HepG2 (cell line): ENCODE data around the gene MPIG6B. TPM values are rescaled to one million over a fixed set of nuclear protein-coding genes. Genes with fewer than 3 reads are reported as not detected.

ENCODE experiments used
- ATAC-seq: fragments of 200-7000 bp; cut with Tn5 transposase; 3 replicates; pipeline ENCODE4 v1.9.1; 2020; ENCODE audit warnings: mild to moderate bottlenecking, moderate library complexity
- BruUV-seq: library from RNA; stranded (reverse); fragments of 400-500 nt; replicated peaks from 2 replicates; lab custom pipeline; 2021; lab: Mats Ljungman, UMichigan
- CTCF ChIA-PET: fragments of 300-600 bp; formaldehyde crosslinking; extraction: SDS; loops from one replicate; lab custom pipeline; 2021; ENCODE audit warnings: low total read pairs, inconsistent platforms, low intra/inter-chr PET ratio; lab: Yijun Ruan, JAX
- POLR2A ChIA-PET: fragments of 350-600 bp; sonication (Branson Sonifier 250); formaldehyde crosslinking; loops from one replicate; lab custom pipeline; 2020; ENCODE audit warnings: antibody characterized with exemption, inconsistent platforms; lab: Yijun Ruan, JAX
- DNase-seq: peaks from one replicate; pipeline ENCODE4 v3.0.0-alpha.2; 2015; ENCODE audit warnings: low spot score
- FAIRE-seq: peaks from 3 replicates; lab custom pipeline; 2011; peaks lifted over from hg19 to GRCh38; lab: Jason Lieb, UNC
- H2AFZ ChIP-seq: one replicate; pipeline ENCODE4 v1.6.1; 2011; ENCODE audit warnings: low read length, inconsistent platforms
- H3K27ac ChIP-seq: fragments of 300-600 bp; 3 replicates; pipeline ENCODE4 v1.8.0; 2011; ENCODE audit warnings: mixed run types, mild to moderate bottlenecking, mixed read lengths, low read length, inconsistent platforms; ENCODE audit not compliant: insufficient read depth; ENCODE audit errors: extremely low read length
- H3K27me3 ChIP-seq, 2 experiments: fragments of 200-600 bp in 1 of 2; 2 replicates in 1 of 2; 3 replicates in 1 of 2; pipeline versions ENCODE4 v1.6.0 to v1.8.0; 2011; ENCODE audit warnings: low read length in 2 of 2, mild to moderate bottlenecking in 2 of 2, moderate library complexity in 2 of 2, inconsistent platforms in 1 of 2; ENCODE audit not compliant: insufficient read depth in 2 of 2, control insufficient read depth in 1 of 2
- H3K36me3 ChIP-seq, 2 experiments: fragments of 200-600 bp in 1 of 2; replicated peaks in 1 of 2; 2 replicates in 1 of 2; 3 replicates in 1 of 2; pipeline versions ENCODE4 v1.5.1 to v1.8.0; 2011; ENCODE audit warnings: low read length in 2 of 2, inconsistent platforms in 1 of 2; ENCODE audit not compliant: insufficient read depth in 2 of 2, control insufficient read depth in 1 of 2
- H3K4me1 ChIP-seq: 2 replicates; pipeline ENCODE4 v1.5.1; 2012; ENCODE audit warnings: low read length, inconsistent platforms; ENCODE audit not compliant: insufficient read depth
- H3K4me2 ChIP-seq: 2 replicates; pipeline ENCODE4 v1.6.0; 2011; ENCODE audit warnings: low read depth, low read length, inconsistent platforms
- H3K4me3 ChIP-seq, 3 experiments: fragments of 200-600 bp in 1 of 3; sonication (generic), shearing (Covaris generic) in 1 of 3; replicated peaks in 1 of 3; 2 replicates each; pipeline ENCODE4 v1.5.1; 2011 to 2016; ENCODE audit warnings: low read length in 3 of 3, inconsistent platforms in 2 of 3, low read depth in 2 of 3, mild to moderate bottlenecking in 2 of 3, control low read depth in 1 of 3, mixed read lengths in 1 of 3; ENCODE audit not compliant: insufficient read depth in 1 of 3
- H3K79me2 ChIP-seq: one replicate; pipeline ENCODE4 v1.6.1; 2011; ENCODE audit warnings: low read length, inconsistent platforms; ENCODE audit not compliant: insufficient read depth
- H3K9ac ChIP-seq: 2 replicates; pipeline ENCODE4 v1.6.0; 2011; ENCODE audit warnings: mild to moderate bottlenecking, low read depth, low read length, inconsistent platforms; ENCODE audit not compliant: insufficient read depth
- H3K9me3 ChIP-seq: 2 replicates; pipeline ENCODE4 v1.5.1; 2012; ENCODE audit warnings: mild to moderate bottlenecking, low read length
- H4K20me1 ChIP-seq: 2 replicates; pipeline ENCODE4 v1.6.0; 2011; ENCODE audit warnings: inconsistent platforms, mild to moderate bottlenecking, low read length, moderate library complexity; ENCODE audit not compliant: insufficient read depth
- CEBPG ChIP-seq: IDR thresholded peaks from 2 replicates; pipeline ENCODE4 v1.6.1; 2016
- CENPT ChIP-seq: sonication (generic); formaldehyde crosslinking; IDR thresholded peaks from 2 replicates; pipeline ENCODE4 v1.8.0; 2022; ENCODE audit warnings: low read depth, mild to moderate bottlenecking, moderate library complexity, missing genetic modification reagents
- CREM ChIP-seq, 2 experiments: sonication (generic) in 1 of 2; formaldehyde crosslinking in 1 of 2; IDR thresholded peaks; 2 replicates each; pipeline versions ENCODE4 v1.4.0 to v1.6.1; 2016 to 2020; ENCODE audit warnings: antibody characterized with exemption in 1 of 2, mild to moderate bottlenecking in 1 of 2, missing genetic modification reagents in 1 of 2
- ETV5 ChIP-seq: IDR thresholded peaks from 2 replicates; pipeline ENCODE4 v1.6.1; 2018; ENCODE audit warnings: missing biosample characterization, missing genetic modification reagents, inconsistent platforms, borderline replicate concordance
- KLF15 ChIP-seq: sonication (generic); formaldehyde crosslinking; IDR thresholded peaks from 2 replicates; pipeline ENCODE4 v1.8.1; 2023; ENCODE audit warnings: borderline replicate concordance, mild to moderate bottlenecking, inconsistent platforms, missing genetic modification reagents, mixed read lengths
- MTF1 ChIP-seq: sonication (generic); formaldehyde crosslinking; IDR thresholded peaks from 2 replicates; pipeline ENCODE4 v1.5.0; 2020; ENCODE audit warnings: missing genetic modification reagents
- SMARCE1 ChIP-seq: fragments of 450-650 bp; IDR thresholded peaks from 2 replicates; pipeline ENCODE4 v1.6.1; 2017; ENCODE audit warnings: borderline replicate concordance
- TP53 ChIP-seq: sonication (generic); formaldehyde crosslinking; conservative IDR thresholded peaks from 2 replicates; pipeline ENCODE4 v1.4.0; 2020; ENCODE audit warnings: missing genetic modification reagents
- XBP1 ChIP-seq: sonication (generic); formaldehyde crosslinking; IDR thresholded peaks from 2 replicates; pipeline ENCODE4 v1.5.0; 2020; ENCODE audit warnings: missing genetic modification reagents
- ZNF17 ChIP-seq: sonication (generic); formaldehyde crosslinking; IDR thresholded peaks from 2 replicates; pipeline ENCODE4 v1.5.0; 2020; ENCODE audit warnings: mild to moderate bottlenecking, missing genetic modification reagents
- ZNF775 ChIP-seq: sonication (generic); formaldehyde crosslinking; IDR thresholded peaks from 2 replicates; pipeline ENCODE4 v1.4.0; 2020; ENCODE audit warnings: missing genetic modification reagents, mild to moderate bottlenecking, moderate library complexity, borderline replicate concordance
- WGBS: methylation state at CpG from one replicate; pipeline ENCODE4 v1.1.6; 2017; ENCODE audit warnings: low lambda C conversion rate; 5-methylcytosine and 5-hydroxymethylcytosine counted together
- in situ Hi-C: cut with HindIII; loops from 2 replicates; pipeline ENCODE4 v1.10.0; 2017; ENCODE audit warnings: low pct_unique_long_range_greater_than_20kb; ENCODE audit not compliant: extremely low pct_ligation_motif_present
- intact Hi-C: fragments of 100-400 bp; cut with micrococcal nuclease; formaldehyde crosslinking; loops from one replicate; pipeline ENCODE4 v1.10.0; 2022; ENCODE audit not compliant: unreplicated experiment
- polyA plus RNA-seq, 8 experiments: library from polyadenylated mRNA; depleted of rRNA in 3 of 8; stranded (reverse) in 7 of 8; unstranded in 1 of 8; fragments of >200 nt; fragmentation: Illumina TruSeq in 4 of 8; extraction: Trizol in 4 of 8; gene quantifications; 2 replicates each; pipeline versions ENCODE4 v1.2.1 to v1.2.3, GENCODE V29; 2011 to 2016; ENCODE audit warnings: low read depth in 4 of 8, missing spikeins in 1 of 8, mixed read lengths in 1 of 8; ENCODE audit not compliant: insufficient read depth in 1 of 8
- total RNA-seq, 5 experiments: library from RNA; depleted of rRNA; stranded (reverse); fragments of >200 nt; fragmentation: Illumina TruSeq; extraction: Trizol; gene quantifications; 2 replicates each; pipeline ENCODE4 v1.2.3, GENCODE V29; 2016; ENCODE audit warnings: low read depth in 1 of 5
- TF ChIP-seq, protein P1 (sequence below): sonication (generic); formaldehyde crosslinking; IDR thresholded peaks from 2 replicates; pipeline ENCODE4 v1.5.1; 2020; ENCODE audit warnings: mild to moderate bottlenecking, moderate library complexity, missing genetic modification reagents
- TF ChIP-seq, protein P2 (sequence below): sonication (generic); formaldehyde crosslinking; IDR thresholded peaks from 2 replicates; pipeline ENCODE4 v1.8.1; 2022; ENCODE audit warnings: mild to moderate bottlenecking, missing genetic modification reagents

MPIG6B gene
- total and polyA plus RNA-seq, 2 of the 13 experiments (the other 11 are each of a cell fraction or from before 2014, with no cell fraction given), result not detected

DNA sequence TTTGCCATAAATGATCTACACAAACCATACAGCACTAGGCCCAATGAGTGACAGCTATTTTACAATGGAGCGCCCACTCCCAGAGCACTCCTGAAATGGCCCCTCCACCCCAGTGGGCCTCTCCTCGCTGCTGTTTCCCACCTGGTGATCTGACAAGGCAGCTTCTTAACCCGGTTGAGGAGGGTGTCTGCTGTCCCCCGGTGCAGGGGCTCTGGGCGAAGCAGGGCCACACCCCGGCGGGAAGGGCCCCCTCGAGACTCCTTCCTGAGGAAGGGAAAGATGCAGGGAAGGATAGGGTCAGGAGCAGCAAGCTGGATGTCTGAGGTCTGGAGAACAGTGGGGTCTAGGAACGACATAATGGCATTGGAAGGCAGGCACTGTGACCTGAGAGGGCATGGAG, 30.3 kb upstream of the MPIG6B start:
- DNase-seq, result no peak
- POLR2A ChIA-PET, result interaction anchor here (0.6 to 4.9 kb wide), 3 partner anchors 10 to 135 kb away, joined by 3 to 22 read pairs (median 4); partner anchors contain the start of genes ABHD16A, HSPA1B and MSH5
- H3K9me3 ChIP-seq, result no peaks in the 10 kb centered on the region
- intact Hi-C loops (no loop called here), in situ Hi-C loops (no loop called here)
- H2AFZ ChIP-seq, result no peak overlapping the region
- no peaks in the 10 kb centered on the region for H4K20me1 ChIP-seq
- no peak overlapping the region for H3K4me2 ChIP-seq
- TF ChIP-seq, protein P1, sequence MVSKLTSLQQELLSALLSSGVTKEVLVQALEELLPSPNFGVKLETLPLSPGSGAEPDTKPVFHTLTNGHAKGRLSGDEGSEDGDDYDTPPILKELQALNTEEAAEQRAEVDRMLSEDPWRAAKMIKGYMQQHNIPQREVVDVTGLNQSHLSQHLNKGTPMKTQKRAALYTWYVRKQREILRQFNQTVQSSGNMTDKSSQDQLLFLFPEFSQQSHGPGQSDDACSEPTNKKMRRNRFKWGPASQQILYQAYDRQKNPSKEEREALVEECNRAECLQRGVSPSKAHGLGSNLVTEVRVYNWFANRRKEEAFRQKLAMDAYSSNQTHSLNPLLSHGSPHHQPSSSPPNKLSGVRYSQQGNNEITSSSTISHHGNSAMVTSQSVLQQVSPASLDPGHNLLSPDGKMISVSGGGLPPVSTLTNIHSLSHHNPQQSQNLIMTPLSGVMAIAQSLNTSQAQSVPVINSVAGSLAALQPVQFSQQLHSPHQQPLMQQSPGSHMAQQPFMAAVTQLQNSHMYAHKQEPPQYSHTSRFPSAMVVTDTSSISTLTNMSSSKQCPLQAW (CRISPR knock-in tag), result no peak
- no peak for TF ChIP-seq MTF1 (CRISPR knock-in tag)
- no peak for TF ChIP-seq KLF15 (CRISPR knock-in tag)
- no peak for TF ChIP-seq TP53 (CRISPR knock-in tag)
- no peak for TF ChIP-seq CENPT (CRISPR knock-in tag)
- no peak for TF ChIP-seq ZNF17 (CRISPR knock-in tag)
- H3K27ac ChIP-seq, result no peak overlapping the region
- H3K27me3 ChIP-seq, result no peaks in the 10 kb centered on the region
- no peak overlapping the region for H3K9ac ChIP-seq
- no peak for ATAC-seq
- peaks cover 12% of the 10 kb centered on the region; the same call in 1 of the 2 replicates for H3K4me1 ChIP-seq
- CTCF ChIA-PET, result no interaction called here
- H3K79me2 ChIP-seq, result no peaks in the 10 kb centered on the region
- no peak for FAIRE-seq
- BruUV-seq, result no TSS peak
- H3K36me3 ChIP-seq, result peaks cover 54 to 84% of the 10 kb centered on the region in 2 experiments
- 97% methylated on average over 9 of the region's 9 CpGs for WGBS
- no peak overlapping the region for H3K4me3 ChIP-seq

DNA sequence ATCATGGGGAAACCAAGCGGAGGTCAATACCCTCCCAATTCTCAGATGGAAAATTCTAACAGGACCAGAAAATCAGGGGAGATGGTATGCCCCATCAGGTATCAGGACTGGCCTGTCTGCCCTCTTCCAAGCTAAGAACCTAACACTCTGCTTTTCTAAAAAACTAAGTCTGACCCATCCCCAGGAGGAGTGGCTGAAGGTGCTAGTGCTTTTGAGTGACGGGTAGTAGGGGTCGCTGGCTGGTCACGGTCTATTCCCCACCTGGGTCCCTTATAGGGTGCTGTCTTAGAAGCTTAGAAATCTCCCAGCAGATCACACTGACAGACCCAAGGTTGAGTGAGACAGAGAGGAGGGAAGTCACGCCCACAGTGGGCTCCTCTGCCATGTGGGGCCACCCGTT, 29.6 kb upstream of the MPIG6B start:
- intact Hi-C loops, result no loop called here
- Histone ChIP-seq H3K4me3 (no peak overlapping the region), H3K27me3 (no peaks in the 10 kb centered on the region), H3K4me1 (peaks cover 12% of the 10 kb centered on the region; the same call in 1 of the 2 replicates)
- CTCF ChIA-PET, result no interaction called here
- BruUV-seq, result no TSS peak
- TF ChIP-seq, protein P2, sequence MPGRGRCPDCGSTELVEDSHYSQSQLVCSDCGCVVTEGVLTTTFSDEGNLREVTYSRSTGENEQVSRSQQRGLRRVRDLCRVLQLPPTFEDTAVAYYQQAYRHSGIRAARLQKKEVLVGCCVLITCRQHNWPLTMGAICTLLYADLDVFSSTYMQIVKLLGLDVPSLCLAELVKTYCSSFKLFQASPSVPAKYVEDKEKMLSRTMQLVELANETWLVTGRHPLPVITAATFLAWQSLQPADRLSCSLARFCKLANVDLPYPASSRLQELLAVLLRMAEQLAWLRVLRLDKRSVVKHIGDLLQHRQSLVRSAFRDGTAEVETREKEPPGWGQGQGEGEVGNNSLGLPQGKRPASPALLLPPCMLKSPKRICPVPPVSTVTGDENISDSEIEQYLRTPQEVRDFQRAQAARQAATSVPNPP, result no peak
- TF ChIP-seq CEBPG, result no peak
- no peak for TF ChIP-seq ZNF775 (CRISPR knock-in tag)
- TF ChIP-seq ETV5 (CRISPR knock-in tag), result no peak
- no peak for TF ChIP-seq XBP1 (CRISPR knock-in tag)
- no peak for TF ChIP-seq SMARCE1
- TF ChIP-seq CREM (IDR thresholded peaks at IDR 0.05), result no peak
- TF ChIP-seq CREM (CRISPR knock-in tag; IDR thresholded peaks at IDR 0.05), result no peak
- TF ChIP-seq, all 625 proteins: peak for 0
- no peak for FAIRE-seq
- POLR2A ChIA-PET, result interaction anchor here (4.9 kb wide), 1 partner anchor 9 kb away, joined by 22 read pairs; the partner anchor contains the start of gene ABHD16A
- Histone ChIP-seq H3K4me2 (no peak overlapping the region), H3K27ac (no peak overlapping the region), H3K9me3 (no peaks in the 10 kb centered on the region), H3K79me2 (no peaks in the 10 kb centered on the region), H2AFZ (no peak overlapping the region), H3K36me3 (peaks cover 48 to 80% of the 10 kb centered on the region in 2 experiments), H3K9ac (no peak overlapping the region), H4K20me1 (no peaks in the 10 kb centered on the region)
- 95% methylated on average over 6 of the region's 6 CpGs for WGBS
- ATAC-seq, result no peak
- in situ Hi-C loops, result no loop called here
- DNase-seq, result no peak
